ENCODE measurements around the gene INPP4A. TPM values are rescaled to one million over a fixed set of nuclear protein-coding genes. Genes with fewer than 3 reads are reported as not detected.

INPP4A gene
- total and polyA plus RNA-seq, 10 of the 15 experiments (the other 5 are each of a cell fraction or from before 2014, with no cell fraction given) = 4.7 to 62.3 (median 36.9) TPM

- TF ChIP-seq SKIL (IDR thresholded peaks at IDR 0.05; ENCODE audit: low read depth, poor library complexity, severe bottlenecking) (no peak), CREB1 (IDR thresholded peaks at IDR 0.05; ENCODE audit: low read depth) (0 out of 2 replicates have a peak, but pooled peaks have one; percentile 27), CEBPB (IDR thresholded peaks at IDR 0.05; ENCODE audit: borderline replicate concordance in 1 of 2, low read depth in 2 of 2, low read length in 2 of 2) (no peak), GABPA (IDR thresholded peaks at IDR 0.05; ENCODE audit: low read depth) (no peak), PAX5 (IDR thresholded peaks at IDR 0.05; ENCODE audit: borderline replicate concordance, low read depth, low read length) (no peak), DPF2 (IDR thresholded peaks at IDR 0.05) (no peak), SPI1 (IDR thresholded peaks at IDR 0.05; ENCODE audit: borderline replicate concordance, insufficient read depth, low read depth, low read length) (peak; percentile 20; the same call in 1 of the 2 replicates), KDM1A (IDR thresholded peaks at IDR 0.05; ENCODE audit: borderline replicate concordance) (no peak), RB1 (IDR thresholded peaks at IDR 0.05; ENCODE audit: borderline replicate concordance) (no peak), BCL3 (IDR thresholded peaks at IDR 0.05; ENCODE audit: borderline replicate concordance, insufficient read depth, low read depth, low read length, poor library complexity, severe bottlenecking) (no peak), CHD1 (IDR thresholded peaks at IDR 0.05; ENCODE audit: low read depth, low read length) (no peak), HDAC6 (IDR thresholded peaks at IDR 0.05; ENCODE audit: unreplicated experiment) (no peak), ZNF207 (IDR thresholded peaks at IDR 0.05; ENCODE audit: borderline replicate concordance) (no peak), RUNX3 (IDR thresholded peaks at IDR 0.05; ENCODE audit: low read length) (peak; percentile 91), HDGF (IDR thresholded peaks at IDR 0.05) (peak; percentile 22; the same call in 1 of the 2 replicates), SUPT20H (IDR thresholded peaks at IDR 0.05; ENCODE audit: borderline replicate concordance, control insufficient read depth, low read depth, low read length) (no peak)
Observed at GRCh38 chr2:98547092-98547790, 102.6 kb downstream of the INPP4A start (continued).

All from GM12878 (cell line).